NCI-H1930 (cell line): Measurements from ENCODE around the gene LTB4R.
A peak's percentile ranks its signal among the peaks of the same experiment; 100 is the strongest.
"Not testable (repeated sequence)": the region's sequence is repeated elsewhere in the genome, so short reads cannot be mapped to it uniquely, and the experiment has no call there.

Experiments
- DNase-seq, 2 experiments: peaks; one replicate each; lab custom pipeline; 2025; lab: John Stamatoyannopoulos, UW

The LTB4R gene

GRCh38 chr14:24323341-24323740 is 12.0 kb downstream of the LTB4R start:
- DNase-seq = no peak

DNA sequence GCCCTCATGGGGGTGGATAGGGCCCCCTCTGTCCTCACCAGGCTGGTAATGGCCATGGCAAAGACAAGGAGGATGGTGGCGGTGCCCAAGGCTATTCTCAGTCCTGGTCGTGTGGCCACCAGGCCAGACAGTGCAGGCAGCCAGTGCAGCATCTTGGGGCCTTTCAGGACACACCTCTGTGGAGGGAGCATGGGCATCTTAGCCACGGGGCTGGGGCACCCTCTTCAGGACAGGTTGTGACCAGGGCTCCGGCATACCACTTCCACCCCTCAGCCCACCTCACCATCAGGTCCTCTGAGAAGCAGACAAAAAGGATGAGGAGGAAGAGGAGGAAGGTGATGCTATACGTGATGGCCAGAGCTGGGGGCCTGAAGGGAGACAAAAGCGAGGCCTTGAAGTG is 12.7 kb downstream of the LTB4R start:
- DNase-seq = no peak

- no peak for DNase-seq
Measured at GRCh38 chr14:24325041-24325530, 13.8 kb downstream of the LTB4R start.

DNA sequence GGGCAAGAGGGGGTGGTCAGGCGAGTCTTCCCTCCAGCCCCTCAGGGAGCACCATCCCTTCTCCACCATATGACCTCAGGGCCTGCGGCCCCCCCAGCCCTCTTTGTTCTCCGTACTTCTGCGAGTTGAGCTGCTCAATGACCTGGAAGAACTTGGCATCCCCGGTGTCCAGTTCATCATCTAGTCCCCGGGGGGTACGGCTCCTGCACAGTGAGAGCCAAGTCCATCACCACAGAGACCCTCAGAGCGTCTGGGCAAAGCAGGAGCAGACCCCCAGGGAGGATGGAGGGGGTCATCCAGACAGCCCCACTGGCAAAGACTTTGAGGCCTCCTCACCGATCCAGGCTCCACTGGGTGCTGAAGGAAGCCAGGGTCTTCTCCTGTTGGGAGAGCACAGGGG is 14.7 kb downstream of the LTB4R start:
- DNase-seq = no peak

DNA sequence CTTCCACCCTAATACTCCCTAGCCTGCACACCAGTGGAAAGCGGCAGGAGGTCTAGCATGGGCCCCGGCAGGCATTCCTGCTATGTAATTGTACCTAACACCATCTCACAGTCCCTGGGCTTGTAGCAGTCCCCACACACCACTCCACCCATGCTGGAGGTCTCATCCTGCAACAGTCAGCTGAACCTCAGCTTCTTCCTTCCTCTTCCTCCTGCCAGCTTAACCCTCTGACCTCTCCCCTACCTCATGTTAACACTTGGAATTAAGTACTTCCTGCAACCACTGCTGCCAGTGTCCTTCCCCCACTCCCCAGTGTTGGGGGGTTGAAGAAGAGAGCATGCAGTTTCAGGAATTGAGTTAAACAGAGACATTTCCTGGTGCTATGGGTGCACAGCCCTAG is 16.0 kb downstream of the LTB4R start:
- DNase-seq = no peak

DNA sequence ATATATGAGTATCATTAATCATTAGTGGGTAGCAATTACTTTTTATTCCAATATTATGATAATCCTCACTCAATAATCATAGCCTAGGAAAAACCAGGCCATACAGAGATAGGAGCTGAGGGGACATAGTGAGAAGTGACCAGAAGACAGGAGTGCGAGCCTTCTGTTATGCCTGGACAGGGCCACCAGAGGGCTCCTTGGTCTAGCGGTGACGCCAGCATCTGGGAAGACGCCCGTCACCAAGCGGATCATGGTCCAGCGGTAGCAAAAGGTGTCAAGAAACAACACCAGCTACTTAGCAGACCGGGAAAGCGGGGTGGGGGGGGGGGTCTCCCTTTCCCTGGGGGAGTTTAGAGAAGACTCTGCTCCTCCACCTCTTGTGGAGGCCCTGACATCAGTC is 16.6 kb downstream of the LTB4R start:
- not testable (repeated sequence) for DNase-seq

GRCh38 chr14:24329073-24329663 is 17.9 kb downstream of the LTB4R start:
- DNase-seq = no peak

GRCh38 chr14:24329736-24330135 is 18.4 kb downstream of the LTB4R start:
- no peak for DNase-seq

GRCh38 chr14:24330973-24331674 is 19.8 kb downstream of the LTB4R start:
- DNase-seq = no peak

DNA sequence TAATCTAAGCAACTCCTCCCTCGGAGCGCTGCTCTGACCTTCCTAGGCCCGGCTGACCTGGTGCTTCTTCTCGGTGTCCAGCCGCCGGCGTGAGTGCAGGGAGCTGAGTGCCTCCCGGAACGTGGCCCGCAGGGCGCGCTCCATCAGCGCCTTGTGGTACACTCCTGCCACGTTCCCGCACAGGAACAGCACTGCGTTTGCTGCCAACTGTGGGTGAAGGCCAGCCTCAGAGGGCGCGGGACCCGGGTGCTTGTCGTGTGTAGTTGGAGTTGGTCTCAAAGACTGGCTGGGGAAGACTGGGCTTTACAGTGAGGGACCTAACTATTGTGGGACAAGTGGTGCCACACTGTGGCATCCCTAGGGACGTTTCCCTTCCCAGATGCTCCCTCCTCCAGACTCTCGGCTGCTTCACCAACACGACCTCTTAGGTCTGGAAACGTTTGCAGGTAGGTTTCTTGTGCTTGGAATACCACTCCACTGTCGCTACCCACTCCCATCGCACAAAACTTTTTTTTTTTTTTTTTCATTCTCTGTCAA is 20.5 kb downstream of the LTB4R start:
- no peak for DNase-seq

DNA sequence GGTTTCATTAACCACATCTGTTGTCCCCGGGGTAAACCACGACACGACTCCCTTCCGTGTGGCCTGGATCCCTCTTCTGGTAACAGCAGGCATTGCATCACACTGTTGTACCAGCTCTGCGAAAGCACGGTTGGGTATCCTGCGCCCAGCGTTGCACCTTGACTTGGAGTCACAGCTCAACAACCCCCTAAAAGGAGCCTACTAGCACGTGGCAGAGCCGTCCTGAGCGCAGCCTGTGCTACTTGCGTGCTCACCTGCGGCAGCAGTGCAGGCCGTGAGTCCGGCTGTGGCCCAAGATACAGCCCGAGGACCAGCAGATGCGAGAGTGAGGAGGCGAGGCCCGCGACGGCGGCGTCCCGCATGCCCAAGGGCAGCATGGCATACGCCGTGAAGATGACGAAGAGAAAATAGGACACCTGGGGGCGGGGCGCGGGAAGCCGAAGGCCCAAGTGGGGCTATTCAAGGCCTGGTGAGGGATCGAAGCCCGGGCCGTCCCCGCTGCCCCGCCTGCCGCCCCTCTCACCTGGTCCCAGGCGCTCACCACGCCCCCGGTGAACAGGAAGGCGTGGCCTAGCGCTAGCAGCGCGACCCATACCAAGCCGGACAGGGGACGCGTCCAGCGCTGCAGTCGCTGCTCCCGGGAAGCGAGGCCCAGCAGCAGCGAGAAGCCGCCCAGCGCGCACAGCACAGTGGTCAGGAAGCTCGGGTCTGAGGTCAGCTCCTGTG is 21.1 kb downstream of the LTB4R start:
- peak; percentile 29 to 55 for DNase-seq

GRCh38 chr14:24334431-24335291 is 23.4 kb downstream of the LTB4R start, which contains the start of gene ADCY4:
Gene ADCY4, minus strand, starts transcription at chr14:24335071. Its CDS starts 419 bp downstream, at chr14:24334652.
- no peak for DNase-seq

DNA sequence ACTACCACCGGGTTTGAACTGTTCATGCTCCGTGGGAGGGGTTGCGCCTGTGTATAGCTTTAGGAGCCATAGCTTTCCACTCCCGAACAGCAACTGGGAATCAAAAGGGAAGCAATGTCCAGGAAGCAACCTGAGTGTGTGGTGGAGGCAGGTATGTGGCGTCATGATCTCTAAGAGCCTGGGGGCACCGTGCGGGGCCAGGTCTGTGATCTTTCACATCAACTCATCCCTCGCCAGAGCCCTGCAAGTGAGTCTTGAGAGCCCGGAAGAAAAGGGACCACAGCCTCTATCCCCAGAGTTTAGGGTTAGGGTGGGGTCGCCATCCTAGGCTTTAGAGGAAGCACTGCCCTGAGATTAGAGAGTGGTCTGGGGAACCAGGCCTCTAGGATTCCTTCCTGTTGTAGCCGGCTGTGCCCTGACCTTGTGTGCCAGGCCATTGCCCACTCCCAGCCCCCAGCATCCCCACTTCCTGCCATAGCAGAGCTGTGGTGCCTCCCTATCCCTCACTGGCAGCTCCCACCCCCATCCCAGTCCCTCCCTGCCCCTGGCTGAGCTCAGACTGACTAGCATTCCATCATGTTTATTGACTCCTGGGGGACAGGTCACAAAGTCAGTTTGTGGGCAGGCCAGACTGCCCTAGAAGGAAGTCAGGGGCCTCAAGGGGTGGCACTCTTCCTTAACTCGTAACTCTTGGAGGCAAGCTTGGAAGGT is 24.3 kb downstream of the LTB4R start:
- DNase-seq = no peak

- no peak for DNase-seq
Measured at GRCh38 chr14:24337144-24337823, 26.0 kb downstream of the LTB4R start.

DNA sequence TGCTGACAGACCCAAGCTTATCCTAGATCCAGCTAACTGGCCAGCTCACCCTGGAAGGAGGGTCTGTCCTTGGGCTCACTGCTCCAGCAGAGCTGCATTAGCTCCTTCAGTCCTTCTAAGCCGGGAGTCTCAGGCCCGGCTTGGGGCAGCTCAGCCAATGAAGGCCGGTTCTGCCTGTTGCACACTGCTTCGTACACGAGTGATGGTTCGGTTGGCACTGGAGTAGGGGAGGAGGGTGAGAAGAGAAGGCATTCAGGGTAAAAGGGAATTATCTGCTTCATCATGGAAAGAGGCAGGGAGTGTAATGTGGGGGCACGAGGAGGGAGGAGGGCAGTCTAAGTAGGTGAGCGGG is 26.5 kb downstream of the LTB4R start:
- DNase-seq = no peak

DNA sequence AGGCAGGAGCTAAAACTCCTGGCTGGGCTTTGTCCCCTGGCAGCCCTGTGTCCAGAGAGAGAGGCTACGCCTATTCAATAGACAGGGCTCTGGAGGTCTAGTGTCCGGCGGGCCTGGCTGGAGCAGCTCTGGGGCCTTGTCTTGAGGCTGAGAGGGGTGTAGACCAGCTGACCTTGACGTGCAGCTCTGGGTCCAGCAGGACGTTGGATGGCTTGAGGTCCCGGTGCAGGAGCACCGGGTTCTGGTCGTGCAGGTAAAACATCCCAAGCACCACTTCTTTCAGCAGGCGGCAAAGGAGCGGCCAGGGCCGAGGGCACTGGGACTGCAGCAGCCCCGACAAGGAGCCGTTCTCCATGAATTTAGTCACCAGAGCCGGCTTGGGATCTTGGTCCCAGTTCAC is 27.5 kb downstream of the LTB4R start:
- no peak for DNase-seq

GRCh38 chr14:24339284-24340151 is 28.2 kb downstream of the LTB4R start, which contains the start of gene RIPK3:
Gene RIPK3, minus strand, starts transcription at chr14:24339991. Its CDS starts 165 bp downstream, at chr14:24339826.
- DNase-seq = no peak

GRCh38 chr14:24340606-24341005 is 29.3 kb downstream of the LTB4R start:
- DNase-seq = no peak

DNA sequence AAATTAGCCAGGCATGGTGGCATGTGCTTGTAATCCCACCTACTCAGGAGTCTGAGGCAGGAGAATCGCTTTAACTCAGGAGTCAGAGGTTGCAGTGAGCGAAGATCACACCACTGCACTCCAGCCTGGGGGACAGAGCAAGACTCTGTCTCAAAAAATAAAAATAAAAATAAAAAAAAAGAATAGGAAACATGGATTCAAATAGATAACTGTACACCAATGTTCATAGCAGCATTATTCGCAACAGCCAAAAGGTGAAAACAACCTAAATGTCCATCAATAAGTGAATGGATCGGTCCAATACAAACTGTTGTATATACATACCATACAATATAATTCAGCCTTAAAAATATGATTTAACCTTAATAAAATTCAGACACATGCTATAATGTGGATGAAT is 31.6 kb downstream of the LTB4R start:
- DNase-seq = no peak
